Subcutaneous adipose tissue (tissue), 4 donors: ENCODE measurements around the gene TENT5C. TPM values are rescaled to one million over a fixed set of nuclear protein-coding genes. Genes with fewer than 3 reads are reported as not detected.

Experiments
- total RNA-seq, 4 donors: library from RNA; depleted of rRNA; stranded (reverse); fragments of >200 nt; gene quantifications; one replicate each; pipeline ENCODE4 v1.1.0, GENCODE V29; 2016
- TF ChIP-seq, protein P1 (sequence below): fragments of 450-650 bp; IDR thresholded peaks from one replicate; pipeline ENCODE4 v1.5.1; 2016; ENCODE audit warnings: low read depth, mild to moderate bottlenecking, control low read depth, antibody characterized with exemption, moderate library complexity

TENT5C gene
- total RNA-seq, 4 donors from 2014 or later = 1.0 to 3.1 (median 2.3) TPM

DNA sequence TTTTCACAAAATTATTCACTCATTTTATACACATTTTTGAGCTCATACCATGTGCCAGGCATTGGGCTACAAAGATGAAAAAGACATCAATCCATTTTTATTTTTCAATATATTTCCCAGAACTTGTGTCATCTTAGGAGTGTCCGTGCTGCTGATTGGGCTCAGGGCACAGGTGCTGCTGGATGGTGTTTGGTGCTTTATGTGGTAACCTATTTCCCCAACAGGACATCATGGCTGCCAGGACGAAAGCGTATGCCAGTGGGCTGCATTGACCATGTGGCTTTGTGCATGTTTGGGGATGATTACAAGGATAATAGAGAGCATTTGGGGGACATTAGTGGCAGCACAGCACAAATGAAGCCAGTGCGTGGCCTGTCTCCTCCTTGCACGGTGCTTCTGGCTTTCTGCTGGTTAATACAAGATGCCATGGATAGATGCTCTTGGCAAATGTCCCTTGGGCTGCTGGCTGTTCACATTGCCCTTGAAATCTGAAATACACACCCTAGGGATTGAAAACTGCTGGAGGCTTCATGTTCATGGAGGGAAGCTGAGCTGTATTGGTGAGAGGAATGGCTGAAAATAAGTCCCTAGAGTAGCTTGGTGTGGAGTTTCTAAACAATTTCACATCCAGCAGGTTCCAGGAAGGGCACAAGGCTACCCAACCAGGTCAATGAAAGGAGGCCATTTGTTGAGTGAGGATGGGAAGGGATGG is 52.3 kb downstream of the TENT5C start:
- TF ChIP-seq, protein P1, sequence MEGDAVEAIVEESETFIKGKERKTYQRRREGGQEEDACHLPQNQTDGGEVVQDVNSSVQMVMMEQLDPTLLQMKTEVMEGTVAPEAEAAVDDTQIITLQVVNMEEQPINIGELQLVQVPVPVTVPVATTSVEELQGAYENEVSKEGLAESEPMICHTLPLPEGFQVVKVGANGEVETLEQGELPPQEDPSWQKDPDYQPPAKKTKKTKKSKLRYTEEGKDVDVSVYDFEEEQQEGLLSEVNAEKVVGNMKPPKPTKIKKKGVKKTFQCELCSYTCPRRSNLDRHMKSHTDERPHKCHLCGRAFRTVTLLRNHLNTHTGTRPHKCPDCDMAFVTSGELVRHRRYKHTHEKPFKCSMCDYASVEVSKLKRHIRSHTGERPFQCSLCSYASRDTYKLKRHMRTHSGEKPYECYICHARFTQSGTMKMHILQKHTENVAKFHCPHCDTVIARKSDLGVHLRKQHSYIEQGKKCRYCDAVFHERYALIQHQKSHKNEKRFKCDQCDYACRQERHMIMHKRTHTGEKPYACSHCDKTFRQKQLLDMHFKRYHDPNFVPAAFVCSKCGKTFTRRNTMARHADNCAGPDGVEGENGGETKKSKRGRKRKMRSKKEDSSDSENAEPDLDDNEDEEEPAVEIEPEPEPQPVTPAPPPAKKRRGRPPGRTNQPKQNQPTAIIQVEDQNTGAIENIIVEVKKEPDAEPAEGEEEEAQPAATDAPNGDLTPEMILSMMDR = no peak

DNA sequence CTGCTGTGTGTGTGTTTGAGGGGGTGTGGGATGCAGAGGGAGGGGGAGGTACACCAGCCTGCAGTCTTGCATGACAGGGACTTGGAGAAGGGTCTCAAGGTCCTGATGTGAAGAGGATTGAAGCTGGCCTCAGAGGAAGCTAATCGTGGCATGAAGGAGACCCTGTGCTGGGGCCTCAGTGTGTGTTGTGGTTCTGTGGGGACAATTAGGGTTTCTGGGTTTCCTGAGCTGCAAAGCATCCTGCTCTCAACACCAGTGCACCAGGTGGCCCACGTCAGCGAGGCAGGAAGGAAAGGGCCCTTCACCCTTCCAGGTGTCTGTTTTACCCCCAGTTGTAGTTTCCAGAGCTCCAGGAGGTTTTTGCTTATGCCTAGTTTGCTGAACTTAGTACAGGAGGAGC is 52.8 kb downstream of the TENT5C start:
- TF ChIP-seq, protein P1 = no peak

DNA sequence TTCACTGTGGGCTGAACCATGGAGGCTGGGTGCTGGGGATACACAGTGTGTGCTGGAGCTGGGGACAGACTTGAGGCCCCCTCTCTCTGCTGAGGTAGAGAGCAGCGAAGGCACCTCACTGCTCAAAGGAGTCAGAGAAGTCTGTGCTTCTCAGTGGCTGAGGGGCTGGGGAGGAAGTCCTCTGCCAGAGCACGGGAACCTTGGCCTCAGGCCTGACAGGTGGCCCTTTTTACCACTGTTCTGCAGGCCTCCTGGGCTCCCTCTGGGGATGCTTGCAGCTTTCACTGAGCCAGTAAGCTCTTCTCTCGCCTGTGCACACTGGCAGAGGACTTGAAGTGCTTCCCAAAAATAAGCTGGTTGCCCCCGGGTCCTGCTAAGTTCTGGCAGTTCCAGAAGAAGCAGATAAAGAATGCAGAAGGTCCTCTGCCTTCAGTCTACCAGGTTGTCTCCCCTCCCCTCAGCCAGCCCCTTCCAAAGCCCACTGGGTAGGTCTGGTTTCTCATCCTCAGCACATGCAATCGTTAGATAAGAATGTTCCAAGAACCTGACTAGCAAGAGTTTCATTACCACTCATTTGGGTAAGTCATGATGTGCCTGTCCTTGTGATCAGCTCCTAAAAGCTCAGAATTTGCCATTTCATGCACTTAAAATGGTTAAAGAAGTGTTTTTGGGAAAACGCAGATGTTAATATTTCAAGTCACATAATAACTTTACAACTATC is 53.9 kb downstream of the TENT5C start:
- TF ChIP-seq, protein P1 = no peak

DNA sequence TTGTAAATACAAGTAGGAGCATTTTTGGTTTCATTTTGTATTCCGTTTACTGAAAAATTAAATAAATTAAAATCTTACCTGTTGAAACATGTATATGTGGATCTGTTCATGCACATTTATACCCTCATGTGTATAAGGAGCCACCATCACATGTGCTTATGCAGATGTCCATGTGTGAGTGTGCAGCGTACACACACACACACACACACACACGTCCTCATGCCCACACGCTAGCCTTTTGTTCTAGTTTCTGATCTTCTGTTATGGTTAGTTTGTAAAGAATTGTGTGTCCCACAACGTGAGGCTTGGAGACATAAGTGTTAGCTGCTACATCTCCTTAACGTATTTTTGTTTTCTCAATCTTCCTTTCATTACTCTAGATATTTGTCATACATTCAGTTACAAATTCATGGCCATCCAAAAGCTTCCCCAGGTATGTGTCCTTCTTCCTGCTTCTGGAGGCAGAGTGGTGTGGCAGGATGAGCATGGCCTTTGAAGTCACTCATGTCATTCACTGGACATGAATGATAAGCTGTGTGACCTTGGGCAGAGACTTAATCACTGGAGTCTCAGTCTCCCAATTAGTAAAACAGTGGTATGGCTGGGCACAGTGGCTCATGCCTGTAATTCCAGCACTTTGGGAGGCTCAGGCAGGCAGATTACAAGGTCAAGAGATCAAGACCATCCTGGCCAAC is 54.6 kb downstream of the TENT5C start:
- TF ChIP-seq, protein P1 = no peak

DNA sequence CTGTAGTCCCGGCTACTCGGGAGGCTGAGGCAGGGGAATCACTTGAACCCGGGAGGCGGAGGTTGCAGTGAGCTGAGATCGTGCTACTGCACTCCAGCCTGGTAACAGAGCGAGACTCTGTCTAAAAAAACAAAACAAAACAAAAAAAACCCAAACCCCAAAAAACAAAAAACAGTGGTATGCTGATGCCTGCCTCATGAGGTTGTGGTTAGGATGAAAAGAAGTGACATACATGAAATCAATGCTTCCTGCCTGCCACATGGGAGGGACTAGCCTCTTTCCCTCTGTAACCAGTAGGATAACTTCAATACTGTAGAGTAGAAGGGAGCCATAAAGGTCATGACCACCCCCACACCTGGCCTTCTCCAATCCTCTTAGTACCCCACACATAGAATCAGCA is 55.2 kb downstream of the TENT5C start:
- TF ChIP-seq, protein P1 = no peak

DNA sequence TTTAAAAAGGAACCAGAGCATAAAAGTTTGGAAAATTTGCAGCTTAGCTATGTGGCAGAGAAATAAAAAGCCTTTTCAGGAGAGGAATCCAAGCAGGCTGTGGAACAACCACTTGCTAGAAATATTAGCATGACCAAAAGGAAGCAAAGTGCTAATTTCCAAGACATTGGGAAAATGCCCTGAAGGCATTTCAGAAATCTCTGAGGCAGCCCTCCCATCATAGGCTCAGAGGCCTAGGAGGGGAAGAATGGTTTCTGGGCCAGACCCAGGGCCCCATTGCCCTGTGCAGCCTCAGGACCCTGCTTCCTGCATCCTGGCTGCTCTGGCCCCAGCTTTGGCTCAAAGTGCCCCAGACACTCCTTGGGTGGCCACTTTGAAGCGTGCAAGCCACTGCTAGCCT is 56.8 kb downstream of the TENT5C start:
- TF ChIP-seq, protein P1 = no peak

DNA sequence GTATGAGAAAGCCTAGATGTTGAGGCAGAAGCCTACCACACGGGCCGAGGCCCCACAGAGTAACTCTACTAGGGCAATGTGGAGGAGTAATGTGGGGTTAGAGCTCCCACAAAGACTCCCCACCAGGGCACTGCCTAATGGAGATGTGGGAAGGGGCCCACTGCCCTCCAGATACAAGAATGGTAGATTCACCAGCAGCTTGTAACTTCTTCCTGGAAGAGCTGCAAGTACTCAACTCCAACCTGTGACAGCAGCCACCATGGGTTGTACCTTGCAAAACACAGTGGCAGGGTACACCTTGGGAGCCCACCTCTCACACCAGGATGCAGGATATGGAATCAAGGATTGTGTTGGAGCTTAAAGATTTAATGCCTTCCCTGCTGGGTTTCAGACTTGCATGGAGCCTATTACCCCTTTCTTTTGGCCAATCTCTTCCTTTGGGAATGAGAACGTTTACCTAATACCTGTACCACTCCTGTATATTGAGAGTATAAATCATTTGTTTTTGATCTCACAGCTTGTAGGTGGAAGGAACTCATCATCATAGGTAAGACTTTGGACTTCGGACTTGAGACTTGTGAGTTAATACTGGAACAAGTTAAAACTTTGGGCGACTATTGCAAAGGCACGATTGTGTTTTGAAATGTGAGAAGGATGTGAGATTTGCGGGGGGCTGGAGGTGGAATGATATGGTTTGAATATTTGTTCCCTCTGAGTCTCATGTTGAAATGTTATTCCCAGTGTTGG is 57.5 kb downstream of the TENT5C start:
- TF ChIP-seq, protein P1 = no peak
